Keratinocyte (primary cell): ENCODE results near the gene SAYSD1. TPM values are rescaled to one million over a fixed set of nuclear protein-coding genes. Genes with fewer than 3 reads are reported as not detected.

Experiments
- DNase-seq: peaks from one replicate; pipeline ENCODE4 v3.0.0-alpha.2; 2011; ENCODE audit warnings: low read depth, missing footprints, low spot score
- FAIRE-seq: peaks from 2 replicates; lab custom pipeline; 2011; peaks lifted over from hg19 to GRCh38; lab: Jason Lieb, UNC
- H2AFZ ChIP-seq: 2 replicates; pipeline ENCODE4 v1.6.0; 2012; ENCODE audit warnings: low read length, control low read depth, inconsistent platforms; ENCODE audit not compliant: control insufficient read depth
- H3K27ac ChIP-seq: 2 replicates; pipeline ENCODE4 v1.5.1; 2011; ENCODE audit warnings: low read length; ENCODE audit not compliant: control insufficient read depth, insufficient read depth
- H3K27me3 ChIP-seq: 3 replicates; pipeline ENCODE4 v1.6.0; 2011; ENCODE audit warnings: low read length; ENCODE audit not compliant: control insufficient read depth, insufficient read depth; ENCODE audit errors: extremely low read depth
- H3K36me3 ChIP-seq, 2 experiments: 2 replicates in 1 of 2; 3 replicates in 1 of 2; pipeline ENCODE4 v1.5.1; 2011; ENCODE audit warnings: low read length in 2 of 2, mild to moderate bottlenecking in 1 of 2; ENCODE audit not compliant: control insufficient read depth in 2 of 2, insufficient read depth in 2 of 2; ENCODE audit errors: extremely low read depth in 1 of 2
- H3K4me1 ChIP-seq: 3 replicates; pipeline ENCODE4 v1.5.1; 2011; ENCODE audit warnings: low read length; ENCODE audit not compliant: control insufficient read depth, insufficient read depth; ENCODE audit errors: extremely low read depth
- H3K4me2 ChIP-seq: 3 replicates; pipeline ENCODE4 v1.6.0; 2011; ENCODE audit warnings: low read depth, low read length; ENCODE audit not compliant: control insufficient read depth, insufficient read depth; ENCODE audit errors: extremely low read depth
- H3K4me3 ChIP-seq, 3 experiments: fragments of 200-600 bp in 1 of 3; sonication (generic) in 1 of 3; 2 replicates in 2 of 3; 3 replicates in 1 of 3; pipeline ENCODE4 v1.5.1; 2011 to 2016; ENCODE audit warnings: low read length in 3 of 3, mild to moderate bottlenecking in 3 of 3, control low read depth in 2 of 3, inconsistent platforms in 1 of 3, low read depth in 1 of 3, mixed read lengths in 1 of 3, mixed run types in 1 of 3, moderate library complexity in 1 of 3; ENCODE audit not compliant: control insufficient read depth in 2 of 3, insufficient read depth in 2 of 3; ENCODE audit errors: extremely low read depth in 1 of 3
- H3K79me2 ChIP-seq: 2 replicates; pipeline ENCODE4 v1.6.0; 2012; ENCODE audit warnings: low read length; ENCODE audit not compliant: control insufficient read depth, insufficient read depth
- H3K9ac ChIP-seq: 3 replicates; pipeline ENCODE4 v1.6.0; 2011; ENCODE audit warnings: low read length; ENCODE audit not compliant: control insufficient read depth, insufficient read depth; ENCODE audit errors: extremely low read depth
- H3K9me1 ChIP-seq: 3 replicates; pipeline ENCODE4 v1.6.0; 2011; ENCODE audit warnings: low read length; ENCODE audit not compliant: control insufficient read depth, insufficient read depth; ENCODE audit errors: extremely low read depth
- H3K9me3 ChIP-seq: 2 replicates; pipeline ENCODE4 v1.5.1; 2012; ENCODE audit warnings: low read depth, low read length; ENCODE audit not compliant: control insufficient read depth
- H4K20me1 ChIP-seq: 3 replicates; pipeline ENCODE4 v1.6.0; 2011; ENCODE audit warnings: low read length; ENCODE audit not compliant: control insufficient read depth, insufficient read depth; ENCODE audit errors: extremely low read depth
- CTCF ChIP-seq, 3 experiments: IDR thresholded peaks in 1 of 3; conservative IDR thresholded peaks in 1 of 3; optimal IDR thresholded peaks in 1 of 3; 2 replicates in 2 of 3; 3 replicates in 1 of 3; pipeline versions ENCODE3 to v1.5.1; 2011; ENCODE audit warnings: low read length in 3 of 3, mild to moderate bottlenecking in 3 of 3, moderate library complexity in 2 of 3, control low read depth in 1 of 3, inconsistent platforms in 1 of 3; ENCODE audit not compliant: insufficient read depth in 2 of 3; ENCODE audit errors: extremely low read depth in 1 of 3
- EZH2 ChIP-seq: IDR thresholded peaks from one replicate; pipeline ENCODE4 v1.6.1; 2012; ENCODE audit warnings: inconsistent platforms, mild to moderate bottlenecking, low read length, moderate library complexity
- dilution Hi-C: fragments of 300-500 bp; cut with MboI; formaldehyde crosslinking; loops from one replicate; pipeline ENCODE4 v1.7.0; 2020; ENCODE audit warnings: low sequenced_read_pairs; ENCODE audit not compliant: extremely low pct_ligation_motif_present
- polyA plus RNA-seq, 5 experiments: library from polyadenylated mRNA; depleted of rRNA in 3 of 5; stranded (reverse) in 3 of 5; stranded (forward) in 1 of 5; unstranded in 1 of 5; fragments of >200 nt; gene quantifications; 1 replicate in 1 of 5; 2 replicates in 3 of 5; 3 replicates in 1 of 5; pipeline versions ENCODE4 v1.2.1 to v1.2.3, GENCODE V29; 2011 to 2012; ENCODE audit warnings: missing spikeins in 2 of 5, low read depth in 1 of 5, low replicate concordance in 1 of 5

Gene SAYSD1
- polyA plus RNA-seq, 1 donor (not counting 4 experiments of a cell fraction or from before 2014, with no cell fraction given) = 8.4 TPM

GRCh38 chr6:39088331-39088730, 26.7 kb downstream of the SAYSD1 start:
- Histone ChIP-seq H4K20me1 (no peaks in the 10 kb centered on the region), H2AFZ (no peak overlapping the region), H3K27me3 (no peaks in the 10 kb centered on the region), H3K4me1 (no peaks in the 10 kb centered on the region), H3K36me3 (no peaks in the 10 kb centered on the region), H3K4me3 (no peak overlapping the region), H3K9me1 (no peaks in the 10 kb centered on the region), H3K27ac (no peak overlapping the region), H3K4me2 (no peak overlapping the region), H3K9ac (no peak overlapping the region), H3K9me3 (no peaks in the 10 kb centered on the region), H3K79me2 (no peaks in the 10 kb centered on the region)
- DNase-seq (no peak), FAIRE-seq (no peak)
- dilution Hi-C loops = no loop called here
- no peak for TF ChIP-seq EZH2
- peak in 2 of 3 experiments; percentile 16 to 24 for TF ChIP-seq CTCF (optimal IDR thresholded peaks at IDR 0.05 in 1 of 3, IDR thresholded peaks at IDR 0.05 in 1 of 3, conservative IDR thresholded peaks at IDR 0.05 in 1 of 3; ENCODE audit: extremely low read depth in 1 of 3, insufficient read depth in 2 of 3, low read length in 3 of 3)

DNA sequence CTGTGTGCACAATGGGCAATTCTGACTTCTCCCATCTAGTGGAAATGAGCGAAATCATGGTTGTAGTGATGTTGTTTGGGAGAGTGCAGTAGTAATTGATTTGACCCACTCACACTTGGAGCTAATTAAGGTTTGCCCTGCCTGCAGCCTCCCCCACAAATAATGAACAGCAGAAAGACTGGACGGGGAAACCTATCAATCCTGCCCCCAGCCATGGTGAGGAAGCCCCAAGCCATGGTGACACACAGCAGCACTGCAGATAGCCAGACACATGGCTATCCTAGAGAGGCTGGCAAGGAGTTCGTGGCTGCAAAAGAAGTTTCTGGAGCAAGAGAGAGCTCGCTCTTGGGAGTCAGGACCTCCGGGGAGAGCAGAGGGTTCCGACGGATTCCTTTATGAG, 27.8 kb downstream of the SAYSD1 start:
- no peaks in the 10 kb centered on the region for H3K4me1 ChIP-seq
- H3K4me3 ChIP-seq = no peak overlapping the region
- no peak overlapping the region for H3K9ac ChIP-seq
- no peaks in the 10 kb centered on the region for H3K9me3 ChIP-seq
- dilution Hi-C loops = no loop called here
- FAIRE-seq = no peak
- H3K79me2 ChIP-seq = no peaks in the 10 kb centered on the region
- H2AFZ ChIP-seq = no peak overlapping the region
- H3K27ac ChIP-seq = no peak overlapping the region
- TF ChIP-seq CTCF (optimal IDR thresholded peaks at IDR 0.05 in 1 of 3, IDR thresholded peaks at IDR 0.05 in 1 of 3, conservative IDR thresholded peaks at IDR 0.05 in 1 of 3; ENCODE audit: extremely low read depth in 1 of 3, insufficient read depth in 2 of 3, low read length in 3 of 3) (no peak), EZH2 (no peak)
- DNase-seq = no peak
- peaks cover 3% of the 10 kb centered on the region for H3K27me3 ChIP-seq
- H3K9me1 ChIP-seq = no peaks in the 10 kb centered on the region
- H3K36me3 ChIP-seq = no peaks in the 10 kb centered on the region
- no peak overlapping the region for H3K4me2 ChIP-seq
- no peaks in the 10 kb centered on the region for H4K20me1 ChIP-seq
